Psoas muscle (tissue), 8 donors: ENCODE data around the gene GREB1L. TPM values are rescaled to one million over a fixed set of nuclear protein-coding genes. Genes with fewer than 3 reads are reported as not detected.

ENCODE experiments used
- ATAC-seq, 4 donors: fragments of 200-7000 bp; cut with Tn5 transposase; one replicate each; pipeline ENCODE4 v1.9.1; 2020; ENCODE audit warnings: moderate library complexity in 3 of 4, mild to moderate bottlenecking in 2 of 4
- DNase-seq, 2 donors: peaks; one replicate each; pipeline ENCODE4 v3.0.0-alpha.2; 2020
- H3K27ac ChIP-seq: fragments of 200-600 bp; one replicate; pipeline ENCODE4 v1.8.0; 2022
- H3K27me3 ChIP-seq, 3 donors: fragments of 200-600 bp in 1 of 3; one replicate each; pipeline versions ENCODE4 v1.6.1 to v1.8.0; 2013 to 2022; ENCODE audit warnings: low read length in 2 of 3, mild to moderate bottlenecking in 2 of 3, moderate library complexity in 1 of 3; ENCODE audit not compliant: insufficient read depth in 3 of 3
- H3K36me3 ChIP-seq, 2 donors: fragments of 200-600 bp in 1 of 2; one replicate each; pipeline versions ENCODE4 v1.6.1 to v1.8.0; 2013 to 2022; ENCODE audit warnings: low read depth in 1 of 2, mild to moderate bottlenecking in 1 of 2, moderate library complexity in 1 of 2; ENCODE audit not compliant: insufficient read depth in 1 of 2
- H3K4me1 ChIP-seq: fragments of 200-600 bp; one replicate; pipeline ENCODE4 v1.8.0; 2022
- H3K4me3 ChIP-seq: fragments of 200-600 bp; one replicate; pipeline ENCODE4 v1.8.0; 2022; ENCODE audit warnings: mild to moderate bottlenecking
- H3K9me3 ChIP-seq: fragments of 200-600 bp; one replicate; pipeline ENCODE4 v1.8.0; 2022
- WGBS, 3 donors: extraction: QIAGEN DNeasy Blood & Tissue Kit; methylation state at CpG; one replicate each; pipeline versions ENCODE4 v1.1.6 to v1.1.7; 2013; 5-methylcytosine and 5-hydroxymethylcytosine counted together
- intact Hi-C, 2 donors: fragments of 100-400 bp; cut with DNase I; formaldehyde crosslinking; loops; one replicate each; pipeline versions ENCODE4 v1.11.0 to v1.14.2; 2022
- polyA plus RNA-seq, 3 donors: library from polyadenylated mRNA; stranded (reverse); fragments of 200-250 nt; gene quantifications; one replicate each; pipeline ENCODE4 v1.2.3, GENCODE V29; 2013
- total RNA-seq, 4 donors: library from RNA; stranded (reverse); fragmentation: NEBNext Ultra II Directional in 2 of 4; extraction: Animal tissue kit (Norgen Biotek cat#: 25700) in 2 of 4; gene quantifications; one replicate each; pipeline versions ENCODE4 v1.2.1 to v1.2.4, GENCODE V29; 2021 to 2023
- TF ChIP-seq, protein P1 (sequence below): fragments of 200-600 bp; IDR thresholded peaks from one replicate; pipeline ENCODE4 v1.8.0; 2022; ENCODE audit warnings: antibody characterized with exemption
- donor health status: healthy with polysubstance abuse.
- donor health status: DM: no; HTN: no; CAD: no; lungs with moderate emphysema.
- donor health status: Bipolar disorder and iron deficiency.
- donor health status: healthy.
- donor health status: DM: yes; HTN: yes; CAD: no.
- donor health status: DM: no; HTN: no; CAD: no.
- donor health status: DM: no; HTN: no; CAD: no.
- donor health status: DM: yes; HTN: yes; CAD: no.

The GREB1L gene
- total and polyA plus RNA-seq, 7 donors, result 0.59 to 11.3 (median 8.9) TPM

DNA sequence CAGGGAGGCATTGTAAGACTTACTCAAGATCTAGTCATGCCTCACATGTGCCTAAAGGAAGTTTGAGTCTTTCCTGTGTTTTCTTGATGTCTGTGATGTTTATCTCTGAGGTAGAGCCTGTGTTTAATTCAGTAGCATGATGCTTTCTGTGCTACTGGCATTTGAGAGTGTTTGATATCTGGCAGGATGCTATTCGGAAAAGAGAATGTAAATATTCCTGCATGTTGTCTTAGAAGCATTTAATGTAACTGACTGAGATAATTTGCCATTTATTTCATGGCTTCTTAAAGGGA is 58.8 kb downstream of the GREB1L start:
- H3K36me3 ChIP-seq, result no peaks in the 10 kb centered on the region
- DNase-seq (no peak), ATAC-seq (no peak)
- TF ChIP-seq, protein P1, sequence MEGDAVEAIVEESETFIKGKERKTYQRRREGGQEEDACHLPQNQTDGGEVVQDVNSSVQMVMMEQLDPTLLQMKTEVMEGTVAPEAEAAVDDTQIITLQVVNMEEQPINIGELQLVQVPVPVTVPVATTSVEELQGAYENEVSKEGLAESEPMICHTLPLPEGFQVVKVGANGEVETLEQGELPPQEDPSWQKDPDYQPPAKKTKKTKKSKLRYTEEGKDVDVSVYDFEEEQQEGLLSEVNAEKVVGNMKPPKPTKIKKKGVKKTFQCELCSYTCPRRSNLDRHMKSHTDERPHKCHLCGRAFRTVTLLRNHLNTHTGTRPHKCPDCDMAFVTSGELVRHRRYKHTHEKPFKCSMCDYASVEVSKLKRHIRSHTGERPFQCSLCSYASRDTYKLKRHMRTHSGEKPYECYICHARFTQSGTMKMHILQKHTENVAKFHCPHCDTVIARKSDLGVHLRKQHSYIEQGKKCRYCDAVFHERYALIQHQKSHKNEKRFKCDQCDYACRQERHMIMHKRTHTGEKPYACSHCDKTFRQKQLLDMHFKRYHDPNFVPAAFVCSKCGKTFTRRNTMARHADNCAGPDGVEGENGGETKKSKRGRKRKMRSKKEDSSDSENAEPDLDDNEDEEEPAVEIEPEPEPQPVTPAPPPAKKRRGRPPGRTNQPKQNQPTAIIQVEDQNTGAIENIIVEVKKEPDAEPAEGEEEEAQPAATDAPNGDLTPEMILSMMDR, result no peak
- H3K4me3 ChIP-seq, result no peak overlapping the region
- H3K4me1 ChIP-seq, result no peaks in the 10 kb centered on the region
- 52 to 59% (median 59%) methylated on average over 1 of the region's 1 CpG for WGBS, 3 donors
- no peaks in the 10 kb centered on the region for H3K9me3 ChIP-seq
- no peak overlapping the region for H3K27ac ChIP-seq
- intact Hi-C loops, result no loop called here
- H3K27me3 ChIP-seq, result peaks cover 0 to 3% (median 0%) of the 10 kb centered on the region in 3 donors

DNA sequence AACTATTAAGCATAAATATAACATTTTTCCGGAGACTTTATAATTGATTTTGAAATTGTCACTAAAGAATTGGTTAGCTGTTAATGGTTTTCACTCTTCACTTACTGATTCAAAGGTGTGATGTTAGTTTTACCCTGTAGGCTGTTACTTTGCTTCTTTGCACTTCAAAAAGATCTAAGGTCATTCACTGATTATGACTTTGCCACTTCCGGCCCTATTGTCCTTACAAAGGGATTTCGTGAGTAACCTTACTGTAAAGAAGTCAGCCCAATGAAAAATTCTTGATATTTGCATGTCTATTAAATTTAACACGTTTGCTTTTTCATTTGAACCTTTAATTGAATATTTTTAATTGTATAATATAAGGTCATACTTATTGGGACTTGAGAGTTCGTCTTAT is 61.4 kb downstream of the GREB1L start:
- ATAC-seq, result no peak
- intact Hi-C loops, result no loop called here
- TF ChIP-seq, protein P1, result no peak

DNA sequence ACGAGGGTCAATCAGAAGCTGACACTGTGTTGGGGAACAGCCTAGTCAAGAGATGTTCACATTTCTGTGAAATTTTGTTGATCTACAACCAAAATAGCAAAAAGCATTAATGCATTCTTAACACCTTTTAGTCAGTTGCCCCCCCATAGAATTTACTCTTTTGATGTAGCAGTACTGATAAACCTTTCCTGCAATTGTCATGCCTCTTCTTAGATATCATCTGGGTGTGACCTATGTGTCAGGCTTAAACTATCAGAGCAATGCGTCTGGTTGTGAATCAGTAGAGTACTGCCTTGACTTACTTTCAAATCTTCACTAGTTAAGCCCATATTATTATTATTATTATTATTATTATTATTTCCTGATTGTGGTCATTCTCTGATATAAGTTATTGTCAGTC is 61.9 kb downstream of the GREB1L start:
- WGBS, 3 donors, result 57 to 77% (median 63%) methylated on average over 2 of the region's 2 CpGs
- intact Hi-C loops, result no loop called here
- TF ChIP-seq, protein P1, result no peak

More for the DNA sequence above, 61.4 kb downstream of the GREB1L start:
- Histone ChIP-seq H3K27me3 (no peaks in the 10 kb centered on the region), H3K27ac (no peak overlapping the region), H3K36me3 (no peaks in the 10 kb centered on the region), H3K4me3 (no peak overlapping the region), H3K9me3 (no peaks in the 10 kb centered on the region), H3K4me1 (no peaks in the 10 kb centered on the region)
- DNase-seq, result no peak
- WGBS, 3 donors, result 47 to 52% (median 50%) methylated on average over 5 of the region's 5 CpGs

DNA sequence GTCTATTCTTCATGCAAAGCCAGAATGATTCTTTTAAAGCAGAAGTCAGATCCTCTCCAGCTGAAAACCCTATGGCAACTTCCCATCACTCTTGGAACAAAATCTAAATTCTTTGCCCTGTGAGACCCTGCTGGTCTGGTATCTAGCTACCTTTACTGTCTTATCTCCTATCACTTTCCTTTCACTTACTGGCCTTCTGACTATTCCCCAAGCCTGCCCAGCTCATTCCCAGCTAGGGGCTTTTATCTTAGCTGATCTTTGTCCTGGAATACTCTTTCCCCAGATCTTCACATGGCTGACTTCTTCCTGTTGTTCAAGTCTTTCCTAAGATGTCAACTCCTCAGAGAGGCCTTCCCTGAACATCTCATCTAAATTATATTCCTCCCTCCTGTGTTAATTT is 63.6 kb downstream of the GREB1L start:
- H3K4me3 ChIP-seq, result no peak overlapping the region
- H3K27ac ChIP-seq, result no peak overlapping the region
- intact Hi-C loops, result no loop called here
- ATAC-seq (no peak), DNase-seq (no peak)
- TF ChIP-seq, protein P1, result no peak
- no peaks in the 10 kb centered on the region for H3K9me3 ChIP-seq
- no peaks in the 10 kb centered on the region for H3K4me1 ChIP-seq
- H3K36me3 ChIP-seq, result no peaks in the 10 kb centered on the region
- no peaks in the 10 kb centered on the region for H3K27me3 ChIP-seq

More for the DNA sequence above, 61.9 kb downstream of the GREB1L start:
- no peak overlapping the region for H3K27ac ChIP-seq
- H3K36me3 ChIP-seq, result no peaks in the 10 kb centered on the region
- ATAC-seq, result no peak
- no peaks in the 10 kb centered on the region for H3K4me1 ChIP-seq
- no peak for DNase-seq
- H3K27me3 ChIP-seq, result no peaks in the 10 kb centered on the region
- H3K9me3 ChIP-seq, result no peaks in the 10 kb centered on the region
- H3K4me3 ChIP-seq, result no peak overlapping the region

DNA sequence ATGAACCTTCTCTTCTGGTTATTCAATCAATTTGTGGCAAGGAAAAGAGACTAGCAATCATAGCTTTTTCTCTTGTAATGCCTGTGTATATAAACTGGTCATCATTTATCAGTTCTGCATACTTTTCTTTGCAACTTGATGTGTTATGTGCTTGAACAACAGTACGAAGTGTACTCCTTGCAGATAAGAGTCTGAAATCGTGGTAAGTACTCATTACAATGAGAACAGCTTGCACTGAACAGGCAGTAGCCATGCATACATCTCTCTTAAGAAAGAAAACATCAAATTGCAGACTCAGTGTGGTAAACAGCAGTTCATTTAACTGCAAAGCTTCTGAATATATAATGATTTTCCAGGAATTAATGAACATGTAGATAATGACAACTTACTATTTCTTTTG is 64.3 kb downstream of the GREB1L start:
- Histone ChIP-seq H3K4me3 (no peak overlapping the region), H3K9me3 (no peaks in the 10 kb centered on the region), H3K36me3 (no peaks in the 10 kb centered on the region), H3K27me3 (no peaks in the 10 kb centered on the region), H3K4me1 (no peaks in the 10 kb centered on the region), H3K27ac (no peak overlapping the region)
- intact Hi-C loops, result no loop called here
- no peak for DNase-seq
- no peak for ATAC-seq
- TF ChIP-seq, protein P1, result no peak
- WGBS, 3 donors, result 55 to 65% (median 59%) methylated on average over 2 of the region's 2 CpGs
